Hematopoietic multipotent progenitor cell treated with erythropoietin and hydrocortisone succinate and interleukin-3 and kit ligand, for 17 days (in vitro differentiated cells): ENCODE measurements around the gene CACNA1I.

Source experiments
- DNase-seq: peaks from one replicate; pipeline ENCODE4 v3.0.0-alpha.2; 2015; ENCODE audit warnings: low spot score

CACNA1I gene

GRCh38 chr22:39570665-39571064 lies at the start of gene CACNA1I:
Gene CACNA1I (plus strand): TSS chr22:39570753. CDS start chr22:39570753, 0 bp downstream.
- no peak for DNase-seq

GRCh38 chr22:39521106-39521885 lies 49.3 kb upstream of the CACNA1I start:
- DNase-seq: peak; percentile 59

GRCh38 chr22:39522091-39522490 lies 48.5 kb upstream of the CACNA1I start:
- peak; percentile 25 for DNase-seq

GRCh38 chr22:39522567-39523300 lies 47.8 kb upstream of the CACNA1I start:
- DNase-seq: peak; percentile 62

GRCh38 chr22:39524089-39524752 lies 46.3 kb upstream of the CACNA1I start:
- peak; percentile 42 for DNase-seq

- DNase-seq: no peak
These were observed 45.5 kb upstream of the CACNA1I start for GRCh38 chr22:39524753-39525657.

GRCh38 chr22:39525658-39525975 lies 44.9 kb upstream of the CACNA1I start:
- DNase-seq: no peak

GRCh38 chr22:39526736-39527171 lies 43.8 kb upstream of the CACNA1I start:
- DNase-seq: peak; percentile 31

GRCh38 chr22:39527481-39527961 lies 43.0 kb upstream of the CACNA1I start:
- DNase-seq: no peak

GRCh38 chr22:39528080-39528661 lies 42.4 kb upstream of the CACNA1I start:
- DNase-seq: no peak

GRCh38 chr22:39528681-39529486 lies 41.7 kb upstream of the CACNA1I start:
- DNase-seq: peak; percentile 90

GRCh38 chr22:39529487-39529851 lies 41.1 kb upstream of the CACNA1I start:
- no peak for DNase-seq

- DNase-seq: no peak
These were observed 40.4 kb upstream of the CACNA1I start for GRCh38 chr22:39530116-39530515.

- DNase-seq: peak; percentile 28
These were observed 39.7 kb upstream of the CACNA1I start for GRCh38 chr22:39530692-39531331.

- DNase-seq: peak; percentile 99
These were observed 38.1 kb upstream of the CACNA1I start, which contains the start of gene RPS19BP1 for GRCh38 chr22:39532215-39533073. Gene RPS19BP1 (minus strand): TSS chr22:39532748. CDS start chr22:39532738, 10 bp downstream.

- DNase-seq: peak; percentile 28
These were observed 36.5 kb upstream of the CACNA1I start for GRCh38 chr22:39534092-39534506.

- peak; percentile 83 for DNase-seq
These were observed 35.8 kb upstream of the CACNA1I start for GRCh38 chr22:39534591-39535356.

GRCh38 chr22:39535357-39535725 lies 35.2 kb upstream of the CACNA1I start:
- no peak for DNase-seq
